HepG2 (cell line): ENCODE results near the gene CNNM4. TPM values are rescaled to one million over a fixed set of nuclear protein-coding genes. Genes with fewer than 3 reads are reported as not detected.

ENCODE experiments used
- HNRNPH1 ChIP-seq: fragments of 200-400 bp; formaldehyde crosslinking; optimal IDR thresholded peaks from 2 replicates; pipeline ENCODE3; 2017; ENCODE audit warnings: mild to moderate bottlenecking, low read depth, low read length
- KLF6 ChIP-seq: IDR thresholded peaks from 2 replicates; pipeline ENCODE4 v1.8.0; 2016; ENCODE audit warnings: missing biosample characterization, missing genetic modification reagents
- NFIB ChIP-seq: sonication (generic); formaldehyde crosslinking; IDR thresholded peaks from 2 replicates; pipeline ENCODE4 v1.9.0; 2021; ENCODE audit warnings: missing genetic modification reagents, mild to moderate bottlenecking, borderline replicate concordance
- POLR2G ChIP-seq: fragments of 200-400 bp; formaldehyde crosslinking; IDR thresholded peaks from 2 replicates; pipeline ENCODE4 v1.6.1; 2018; ENCODE audit warnings: mild to moderate bottlenecking, low read depth, low read length, moderate library complexity
- SIX1 ChIP-seq: sonication (generic); formaldehyde crosslinking; IDR thresholded peaks from 2 replicates; pipeline ENCODE4 v1.4.0; 2020; ENCODE audit warnings: missing genetic modification reagents, borderline replicate concordance
- SMYD3 ChIP-seq: sonication (generic); formaldehyde crosslinking; IDR thresholded peaks from 2 replicates; pipeline ENCODE4 v1.8.1; 2023; ENCODE audit warnings: mild to moderate bottlenecking, missing genetic modification reagents
- STAT5B ChIP-seq: sonication (generic); formaldehyde crosslinking; IDR thresholded peaks from 2 replicates; pipeline ENCODE4 v1.4.0; 2020; ENCODE audit warnings: missing genetic modification reagents
- SUZ12 ChIP-seq: fragments of 150-350 bp; IDR thresholded peaks from 2 replicates; pipeline ENCODE4 v1.6.1; 2014; ENCODE audit warnings: low read depth, low read length
- TBX3 ChIP-seq: fragments of 450-650 bp; IDR thresholded peaks from 2 replicates; pipeline ENCODE4 v1.6.1; 2017; ENCODE audit warnings: antibody characterized with exemption, mild to moderate bottlenecking, inconsistent platforms, borderline replicate concordance
- XBP1 ChIP-seq: sonication (generic); formaldehyde crosslinking; IDR thresholded peaks from 2 replicates; pipeline ENCODE4 v1.5.0; 2020; ENCODE audit warnings: missing genetic modification reagents
- ZKSCAN1 ChIP-seq: fragments of 150-350 bp; IDR thresholded peaks from 2 replicates; pipeline ENCODE4 v1.6.1; 2014; ENCODE audit warnings: low read length
- ZNF138 ChIP-seq: sonication (generic); formaldehyde crosslinking; IDR thresholded peaks from 2 replicates; pipeline ENCODE4 v1.5.0; 2020; ENCODE audit warnings: mild to moderate bottlenecking, low read depth, missing genetic modification reagents
- ZNF224 ChIP-seq: sonication (generic); formaldehyde crosslinking; IDR thresholded peaks from 2 replicates; pipeline ENCODE4 v1.5.0; 2020; ENCODE audit warnings: mild to moderate bottlenecking, missing genetic modification reagents
- ZNF264 ChIP-seq: sonication (generic); formaldehyde crosslinking; IDR thresholded peaks from 2 replicates; pipeline ENCODE4 v1.4.0; 2020; ENCODE audit warnings: missing genetic modification reagents
- ZNF33B ChIP-seq: sonication (generic); formaldehyde crosslinking; IDR thresholded peaks from 2 replicates; pipeline ENCODE4 v1.5.1; 2020; ENCODE audit warnings: mild to moderate bottlenecking, missing genetic modification reagents
- ZNF761 ChIP-seq: sonication (generic); formaldehyde crosslinking; conservative IDR thresholded peaks from 2 replicates; pipeline ENCODE4 v1.4.0; 2020; ENCODE audit warnings: mild to moderate bottlenecking, missing genetic modification reagents
- polyA plus RNA-seq, 8 experiments: library from polyadenylated mRNA; depleted of rRNA in 3 of 8; stranded (reverse) in 7 of 8; unstranded in 1 of 8; fragments of >200 nt; fragmentation: Illumina TruSeq in 4 of 8; extraction: Trizol in 4 of 8; gene quantifications; 2 replicates each; pipeline versions ENCODE4 v1.2.1 to v1.2.3, GENCODE V29; 2011 to 2016; ENCODE audit warnings: low read depth in 4 of 8, missing spikeins in 1 of 8, mixed read lengths in 1 of 8; ENCODE audit not compliant: insufficient read depth in 1 of 8
- total RNA-seq, 5 experiments: library from RNA; depleted of rRNA; stranded (reverse); fragments of >200 nt; fragmentation: Illumina TruSeq; extraction: Trizol; gene quantifications; 2 replicates each; pipeline ENCODE4 v1.2.3, GENCODE V29; 2016; ENCODE audit warnings: low read depth in 1 of 5
- TF ChIP-seq, protein P1 (sequence below): sonication (generic); formaldehyde crosslinking; IDR thresholded peaks from 2 replicates; pipeline ENCODE4 v1.5.0; 2020; ENCODE audit warnings: mild to moderate bottlenecking, missing genetic modification reagents, borderline replicate concordance
- TF ChIP-seq, protein P2 (sequence below), 2 experiments: sonication (generic) in 1 of 2; formaldehyde crosslinking in 1 of 2; IDR thresholded peaks; 2 replicates each; pipeline versions ENCODE4 v1.5.1 to v1.6.1; 2011 to 2020; ENCODE audit warnings: borderline replicate concordance in 1 of 2, low read depth in 1 of 2, low read length in 1 of 2, mild to moderate bottlenecking in 1 of 2, missing genetic modification reagents in 1 of 2, moderate library complexity in 1 of 2
- TF ChIP-seq, protein P3 (sequence below): sonication (generic); formaldehyde crosslinking; IDR thresholded peaks from 2 replicates; pipeline ENCODE4 v1.5.0; 2020; ENCODE audit warnings: missing genetic modification reagents

CNNM4 gene
- total and polyA plus RNA-seq, 2 of the 13 experiments (the other 11 are each of a cell fraction or from before 2014, with no cell fraction given): 5.9 to 8.4 TPM

DNA sequence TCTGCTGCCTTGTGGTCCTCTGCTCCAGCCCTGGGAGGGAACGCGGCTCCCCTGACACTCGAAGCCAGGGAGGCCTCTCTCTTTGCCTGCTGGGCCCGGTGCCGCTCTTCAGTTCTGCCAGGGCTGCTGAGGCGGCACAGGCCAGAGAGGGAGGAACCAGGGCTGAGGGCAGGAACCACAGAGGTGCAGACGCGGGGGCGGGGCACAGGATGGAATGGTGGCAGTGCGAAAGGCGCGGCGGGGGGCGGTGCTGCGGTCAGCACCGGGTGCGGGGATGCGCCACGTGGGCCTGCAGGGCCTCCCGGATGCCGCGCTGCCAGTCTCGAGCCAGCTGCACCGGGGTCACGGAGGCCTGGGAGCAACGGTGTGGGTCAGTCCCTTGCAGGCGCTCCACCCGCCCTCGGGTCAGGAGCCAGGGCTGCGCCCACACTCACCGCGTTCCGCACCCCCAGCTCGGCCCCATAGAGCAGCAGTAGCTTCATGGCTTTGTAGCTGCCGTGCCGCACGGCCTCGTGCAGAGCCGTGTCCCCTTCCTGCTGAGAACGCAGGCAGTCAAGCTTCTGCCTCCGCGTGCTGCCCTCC, 78.7 kb downstream of the CNNM4 start (continued):
- TF ChIP-seq, protein P1, sequence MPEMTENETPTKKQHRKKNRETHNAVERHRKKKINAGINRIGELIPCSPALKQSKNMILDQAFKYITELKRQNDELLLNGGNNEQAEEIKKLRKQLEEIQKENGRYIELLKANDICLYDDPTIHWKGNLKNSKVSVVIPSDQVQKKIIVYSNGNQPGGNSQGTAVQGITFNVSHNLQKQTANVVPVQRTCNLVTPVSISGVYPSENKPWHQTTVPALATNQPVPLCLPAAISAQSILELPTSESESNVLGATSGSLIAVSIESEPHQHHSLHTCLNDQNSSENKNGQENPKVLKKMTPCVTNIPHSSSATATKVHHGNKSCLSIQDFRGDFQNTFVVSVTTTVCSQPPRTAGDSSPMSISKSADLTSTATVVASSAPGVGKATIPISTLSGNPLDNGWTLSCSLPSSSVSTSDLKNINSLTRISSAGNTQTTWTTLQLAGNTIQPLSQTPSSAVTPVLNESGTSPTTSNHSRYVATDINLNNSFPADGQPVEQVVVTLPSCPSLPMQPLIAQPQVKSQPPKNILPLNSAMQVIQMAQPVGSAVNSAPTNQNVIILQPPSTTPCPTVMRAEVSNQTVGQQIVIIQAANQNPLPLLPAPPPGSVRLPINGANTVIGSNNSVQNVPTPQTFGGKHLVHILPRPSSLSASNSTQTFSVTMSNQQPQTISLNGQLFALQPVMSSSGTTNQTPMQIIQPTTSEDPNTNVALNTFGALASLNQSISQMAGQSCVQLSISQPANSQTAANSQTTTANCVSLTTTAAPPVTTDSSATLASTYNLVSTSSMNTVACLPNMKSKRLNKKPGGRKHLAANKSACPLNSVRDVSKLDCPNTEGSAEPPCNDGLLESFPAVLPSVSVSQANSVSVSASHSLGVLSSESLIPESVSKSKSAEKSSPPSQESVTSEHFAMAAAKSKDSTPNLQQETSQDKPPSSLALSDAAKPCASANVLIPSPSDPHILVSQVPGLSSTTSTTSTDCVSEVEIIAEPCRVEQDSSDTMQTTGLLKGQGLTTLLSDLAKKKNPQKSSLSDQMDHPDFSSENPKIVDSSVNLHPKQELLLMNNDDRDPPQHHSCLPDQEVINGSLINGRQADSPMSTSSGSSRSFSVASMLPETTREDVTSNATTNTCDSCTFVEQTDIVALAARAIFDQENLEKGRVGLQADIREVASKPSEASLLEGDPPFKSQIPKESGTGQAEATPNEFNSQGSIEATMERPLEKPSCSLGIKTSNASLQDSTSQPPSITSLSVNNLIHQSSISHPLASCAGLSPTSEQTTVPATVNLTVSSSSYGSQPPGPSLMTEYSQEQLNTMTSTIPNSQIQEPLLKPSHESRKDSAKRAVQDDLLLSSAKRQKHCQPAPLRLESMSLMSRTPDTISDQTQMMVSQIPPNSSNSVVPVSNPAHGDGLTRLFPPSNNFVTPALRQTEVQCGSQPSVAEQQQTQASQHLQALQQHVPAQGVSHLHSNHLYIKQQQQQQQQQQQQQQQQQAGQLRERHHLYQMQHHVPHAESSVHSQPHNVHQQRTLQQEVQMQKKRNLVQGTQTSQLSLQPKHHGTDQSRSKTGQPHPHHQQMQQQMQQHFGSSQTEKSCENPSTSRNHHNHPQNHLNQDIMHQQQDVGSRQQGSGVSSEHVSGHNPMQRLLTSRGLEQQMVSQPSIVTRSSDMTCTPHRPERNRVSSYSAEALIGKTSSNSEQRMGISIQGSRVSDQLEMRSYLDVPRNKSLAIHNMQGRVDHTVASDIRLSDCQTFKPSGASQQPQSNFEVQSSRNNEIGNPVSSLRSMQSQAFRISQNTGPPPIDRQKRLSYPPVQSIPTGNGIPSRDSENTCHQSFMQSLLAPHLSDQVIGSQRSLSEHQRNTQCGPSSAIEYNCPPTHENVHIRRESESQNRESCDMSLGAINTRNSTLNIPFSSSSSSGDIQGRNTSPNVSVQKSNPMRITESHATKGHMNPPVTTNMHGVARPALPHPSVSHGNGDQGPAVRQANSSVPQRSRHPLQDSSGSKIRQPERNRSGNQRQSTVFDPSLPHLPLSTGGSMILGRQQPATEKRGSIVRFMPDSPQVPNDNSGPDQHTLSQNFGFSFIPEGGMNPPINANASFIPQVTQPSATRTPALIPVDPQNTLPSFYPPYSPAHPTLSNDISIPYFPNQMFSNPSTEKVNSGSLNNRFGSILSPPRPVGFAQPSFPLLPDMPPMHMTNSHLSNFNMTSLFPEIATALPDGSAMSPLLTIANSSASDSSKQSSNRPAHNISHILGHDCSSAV (CRISPR knock-in tag): no peak
- no peak for TF ChIP-seq SMYD3 (CRISPR knock-in tag)
- peak; percentile 37; the same call in 1 of the 2 replicates for TF ChIP-seq POLR2G
- no peak for TF ChIP-seq NFIB (CRISPR knock-in tag)
- no peak for TF ChIP-seq ZNF138
- no peak for TF ChIP-seq SUZ12
- no peak for TF ChIP-seq ZNF224 (CRISPR knock-in tag)
- no peak for TF ChIP-seq TBX3
- TF ChIP-seq ZNF33B (CRISPR knock-in tag): no peak
- TF ChIP-seq, protein P2, sequence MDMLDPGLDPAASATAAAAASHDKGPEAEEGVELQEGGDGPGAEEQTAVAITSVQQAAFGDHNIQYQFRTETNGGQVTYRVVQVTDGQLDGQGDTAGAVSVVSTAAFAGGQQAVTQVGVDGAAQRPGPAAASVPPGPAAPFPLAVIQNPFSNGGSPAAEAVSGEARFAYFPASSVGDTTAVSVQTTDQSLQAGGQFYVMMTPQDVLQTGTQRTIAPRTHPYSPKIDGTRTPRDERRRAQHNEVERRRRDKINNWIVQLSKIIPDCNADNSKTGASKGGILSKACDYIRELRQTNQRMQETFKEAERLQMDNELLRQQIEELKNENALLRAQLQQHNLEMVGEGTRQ (IDR thresholded peaks at IDR 0.05; ENCODE audit: low read depth, low read length): no peak
- TF ChIP-seq, protein P2 (CRISPR knock-in tag; IDR thresholded peaks at IDR 0.05; ENCODE audit: borderline replicate concordance): no peak
- TF ChIP-seq HNRNPH1: no peak
- no peak for TF ChIP-seq ZNF264 (CRISPR knock-in tag)
- TF ChIP-seq ZNF761 (CRISPR knock-in tag): no peak
- no peak for TF ChIP-seq XBP1
- no peak for TF ChIP-seq SIX1 (CRISPR knock-in tag)
- TF ChIP-seq, protein P3, sequence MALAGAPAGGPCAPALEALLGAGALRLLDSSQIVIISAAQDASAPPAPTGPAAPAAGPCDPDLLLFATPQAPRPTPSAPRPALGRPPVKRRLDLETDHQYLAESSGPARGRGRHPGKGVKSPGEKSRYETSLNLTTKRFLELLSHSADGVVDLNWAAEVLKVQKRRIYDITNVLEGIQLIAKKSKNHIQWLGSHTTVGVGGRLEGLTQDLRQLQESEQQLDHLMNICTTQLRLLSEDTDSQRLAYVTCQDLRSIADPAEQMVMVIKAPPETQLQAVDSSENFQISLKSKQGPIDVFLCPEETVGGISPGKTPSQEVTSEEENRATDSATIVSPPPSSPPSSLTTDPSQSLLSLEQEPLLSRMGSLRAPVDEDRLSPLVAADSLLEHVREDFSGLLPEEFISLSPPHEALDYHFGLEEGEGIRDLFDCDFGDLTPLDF: no peak
- TF ChIP-seq ZKSCAN1: no peak
- no peak for TF ChIP-seq STAT5B (CRISPR knock-in tag)
- TF ChIP-seq KLF6 (CRISPR knock-in tag): no peak
